SH-SY5Y (cell line): Measurements from ENCODE around the gene CDKL1.

Experiments used
- GATA2 ChIP-seq: IDR thresholded peaks from 2 replicates; pipeline ENCODE4 v1.6.1; 2011; ENCODE audit warnings: mild to moderate bottlenecking, low read depth, low read length
- GATA3 ChIP-seq: IDR thresholded peaks from 2 replicates; pipeline ENCODE4 v1.6.1; 2011; ENCODE audit warnings: low read depth, mild to moderate bottlenecking, low read length, moderate library complexity

DNA sequence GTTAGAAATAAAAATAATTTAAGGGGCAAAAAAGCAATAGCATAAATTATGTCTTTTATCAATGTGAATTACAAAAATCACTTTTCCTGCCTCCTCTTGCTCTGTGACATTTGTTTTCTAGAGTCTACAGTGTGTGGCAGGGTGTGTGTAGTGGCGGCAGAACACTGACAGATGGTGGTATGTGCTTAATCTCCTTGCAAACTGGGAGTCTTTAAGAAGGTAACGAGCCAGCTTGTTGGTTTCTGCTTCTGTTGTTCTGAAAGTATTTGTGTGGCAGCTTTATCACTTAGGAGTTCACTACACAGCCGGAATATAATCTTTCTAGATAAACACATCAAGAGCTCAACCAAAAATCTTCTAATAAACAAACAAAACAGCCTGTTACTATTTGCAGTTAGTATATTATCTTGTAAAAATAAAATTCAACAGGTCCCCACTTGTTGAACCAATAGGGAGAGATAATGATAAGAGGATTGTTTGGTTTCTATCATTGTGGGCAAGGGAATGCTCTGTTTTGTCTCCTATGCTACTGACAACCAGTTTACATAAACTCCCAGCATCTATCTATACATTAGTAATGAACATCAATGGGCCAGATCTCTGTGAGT lies 13.0 kb downstream of the CDKL1 start:
- TF ChIP-seq GATA2, result no peak
- TF ChIP-seq GATA3, result no peak
